GM19467 (cell line): ENCODE results near the gene NATD1.

Experiments
- ATAC-seq: cut with Tn5 transposase; IDR thresholded peaks from one replicate; pipeline ENCODE4 v1.9.1; 2021; ENCODE audit warnings: mild to moderate bottlenecking, moderate library complexity; ENCODE audit not compliant: unreplicated experiment

Gene NATD1

GRCh38 chr17:21276264-21276588 lies 23.0 kb upstream of the NATD1 start:
- ATAC-seq: no peak

GRCh38 chr17:21275579-21276263 lies 22.5 kb upstream of the NATD1 start:
- ATAC-seq: peak; percentile 90

- ATAC-seq: no peak
Observed at GRCh38 chr17:21275047-21275578, 21.9 kb upstream of the NATD1 start.

GRCh38 chr17:21272881-21273792 lies 19.9 kb upstream of the NATD1 start:
- no peak for ATAC-seq

- ATAC-seq: no peak
Observed at GRCh38 chr17:21272250-21272649, 19.0 kb upstream of the NATD1 start.

GRCh38 chr17:21271454-21272183 lies 18.4 kb upstream of the NATD1 start:
- ATAC-seq: no peak

GRCh38 chr17:21269394-21269793 lies 16.2 kb upstream of the NATD1 start:
- ATAC-seq: no peak

- no peak for ATAC-seq
Observed at GRCh38 chr17:21268596-21269188, 15.5 kb upstream of the NATD1 start.

- no peak for ATAC-seq
Observed at GRCh38 chr17:21263376-21263775, 10.2 kb upstream of the NATD1 start.

GRCh38 chr17:21262259-21262993 lies 9.2 kb upstream of the NATD1 start:
- no peak for ATAC-seq

- no peak for ATAC-seq
Observed at GRCh38 chr17:21258593-21258992, 5.4 kb upstream of the NATD1 start.

GRCh38 chr17:21253646-21254441 lies 634 bp upstream of the NATD1 start:
- ATAC-seq: peak; percentile 7

- ATAC-seq: no peak
Observed at GRCh38 chr17:21252289-21252795, 868 bp downstream of the NATD1 start.

GRCh38 chr17:21251337-21252010 lies 1.7 kb downstream of the NATD1 start:
- ATAC-seq: no peak

GRCh38 chr17:21250854-21251253 lies 2.4 kb downstream of the NATD1 start:
- ATAC-seq: no peak

- no peak for ATAC-seq
Observed at GRCh38 chr17:21249920-21250703, 3.1 kb downstream of the NATD1 start.

GRCh38 chr17:21249086-21249795 lies 4.0 kb downstream of the NATD1 start:
- no peak for ATAC-seq
